Effector CD4-positive, alpha-beta T cell (primary cell): ENCODE data around the gene KCND3.

ENCODE experiments used
- DNase-seq: peaks from one replicate; pipeline ENCODE4 v3.0.0-alpha.2; 2020

The KCND3 gene

GRCh38 chr1:111988377-111988742, 1.1 kb downstream of the KCND3 start:
- no peak for DNase-seq

GRCh38 chr1:111987502-111987901, 2.0 kb downstream of the KCND3 start:
- DNase-seq, result no peak

GRCh38 chr1:111983500-111983899, 6.0 kb downstream of the KCND3 start:
- no peak for DNase-seq

DNA sequence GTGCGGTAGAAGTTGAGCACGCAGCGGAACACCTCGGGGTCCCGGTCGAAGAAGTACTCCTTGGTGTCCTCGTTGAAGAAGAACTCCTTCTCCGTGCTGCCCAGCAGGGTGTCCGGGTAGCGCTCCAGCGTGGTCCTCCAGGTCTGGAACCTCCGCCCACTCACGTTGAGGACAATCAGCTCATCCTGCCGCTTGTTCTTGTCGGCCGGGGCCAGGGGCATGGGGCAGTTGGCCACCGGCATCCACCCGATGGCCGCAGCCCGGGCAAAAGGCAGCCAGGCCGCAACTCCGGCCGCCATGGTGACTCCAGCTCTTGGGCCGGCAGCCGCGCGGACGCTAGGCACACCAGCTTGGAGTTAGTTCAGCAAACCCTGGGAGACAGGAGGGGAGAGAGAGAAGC, 7.0 kb downstream of the KCND3 start:
- no peak for DNase-seq

GRCh38 chr1:111981871-111982270, 7.6 kb downstream of the KCND3 start:
- no peak for DNase-seq

GRCh38 chr1:111981090-111981489, 8.4 kb downstream of the KCND3 start:
- DNase-seq, result no peak

DNA sequence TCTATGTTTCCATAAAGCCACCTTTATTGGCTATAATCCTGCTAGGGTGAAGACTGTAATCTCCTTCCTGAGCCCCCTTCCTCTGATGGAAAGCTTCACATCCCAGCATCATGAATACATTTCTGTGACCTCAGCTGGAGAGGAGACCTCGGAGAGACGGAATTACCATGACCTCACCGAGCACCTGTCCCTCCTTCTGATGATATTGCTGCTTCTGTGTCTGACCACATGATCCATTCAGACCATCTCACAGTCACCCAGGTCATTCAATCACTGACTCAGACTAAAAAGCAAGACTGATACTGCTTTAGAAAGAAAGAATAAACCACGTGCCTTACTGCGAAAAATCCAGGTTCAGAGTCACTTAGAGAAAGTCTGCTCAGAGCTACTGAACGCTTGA, 8.8 kb downstream of the KCND3 start:
- DNase-seq, result no peak

GRCh38 chr1:111978695-111979094, 10.8 kb downstream of the KCND3 start:
- DNase-seq, result no peak

GRCh38 chr1:111977378-111977777, 12.1 kb downstream of the KCND3 start:
- no peak for DNase-seq

DNA sequence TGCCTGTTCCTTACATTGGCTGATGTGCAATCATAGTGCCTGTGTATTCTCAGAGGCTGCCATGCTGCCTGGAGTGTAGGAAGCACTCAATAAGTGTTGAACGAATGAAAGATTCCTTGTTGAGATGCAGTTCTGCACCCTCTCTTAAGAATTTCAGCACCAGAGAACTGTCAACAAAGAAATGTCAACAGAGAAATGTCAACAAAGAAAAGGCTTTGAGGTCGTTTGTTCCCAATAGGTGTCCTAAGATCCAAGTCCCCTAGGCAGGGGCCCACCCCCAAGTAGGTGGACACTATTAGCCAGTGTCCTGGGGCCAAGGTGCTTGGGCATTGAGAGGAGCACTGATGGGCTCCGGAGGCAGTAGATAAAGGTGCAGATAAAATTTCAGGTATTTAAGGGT, 12.6 kb downstream of the KCND3 start:
- no peak for DNase-seq

DNA sequence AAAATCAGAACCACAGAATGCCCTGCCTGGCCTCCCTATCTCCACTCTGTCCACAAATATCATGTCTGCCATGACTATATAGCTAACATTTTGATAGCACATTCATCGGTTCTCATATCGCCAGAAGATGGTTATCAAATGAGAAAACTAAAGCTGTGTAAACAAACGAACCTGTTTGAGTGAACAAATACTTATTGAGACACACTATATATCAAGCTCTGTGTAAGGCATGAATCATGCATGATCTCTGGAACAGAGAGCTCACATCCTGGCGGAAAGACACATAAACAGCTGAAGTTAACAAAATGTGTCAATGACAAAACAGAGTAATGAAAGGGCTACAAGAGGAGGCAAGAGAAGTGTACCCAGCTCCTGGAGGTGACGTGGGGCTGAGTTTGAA, 13.1 kb downstream of the KCND3 start:
- DNase-seq, result no peak

DNA sequence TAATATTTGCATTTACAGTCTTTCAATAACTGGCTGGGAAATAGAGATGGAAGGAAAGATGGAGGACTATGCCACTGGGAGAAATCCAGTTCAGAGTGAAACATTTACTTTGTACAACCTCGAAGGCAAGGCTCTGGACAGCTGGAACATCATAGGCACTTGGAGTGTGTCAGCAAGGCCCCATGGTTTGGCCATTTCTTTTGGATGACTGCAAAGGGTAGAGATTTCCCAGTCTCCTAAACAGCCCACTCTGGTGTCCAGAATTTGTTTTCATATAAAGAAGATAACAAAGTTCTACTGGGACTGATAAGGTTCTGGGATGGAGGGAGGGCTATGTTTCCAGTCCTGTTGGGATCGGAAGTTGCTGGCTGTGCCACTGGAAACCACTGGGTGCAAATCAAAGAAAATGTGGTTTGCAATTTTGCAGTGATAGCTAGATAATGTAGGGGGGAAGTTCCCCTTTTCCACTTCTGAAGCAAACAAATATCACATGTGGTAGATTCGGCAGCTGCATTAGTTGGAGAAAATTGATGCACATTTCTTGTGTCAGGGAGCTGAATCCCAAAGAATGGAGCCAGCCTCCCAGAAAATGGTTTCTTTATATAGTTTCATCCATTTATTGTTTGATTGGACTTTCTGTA, 16.2 kb downstream of the KCND3 start:
- no peak for DNase-seq

DNA sequence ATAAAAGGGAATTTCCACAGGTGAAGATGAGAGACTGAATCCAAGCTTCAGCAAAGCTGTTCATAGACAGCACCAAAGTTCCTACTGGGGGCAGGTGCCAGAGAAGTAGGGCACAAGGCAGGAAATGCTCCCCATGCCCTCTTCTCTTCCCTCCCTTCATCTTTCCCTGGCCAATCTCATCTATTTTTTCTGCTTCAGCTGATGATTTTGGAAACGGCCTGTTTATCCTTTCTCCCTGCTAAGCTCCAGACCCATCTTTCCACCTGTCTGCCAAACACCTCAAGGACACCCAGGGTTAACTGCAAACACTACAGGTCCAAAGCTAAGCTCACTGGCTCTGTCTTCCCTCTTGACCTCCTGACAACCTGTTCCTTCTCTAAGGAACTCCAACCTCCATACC, 18.1 kb downstream of the KCND3 start:
- no peak for DNase-seq

DNA sequence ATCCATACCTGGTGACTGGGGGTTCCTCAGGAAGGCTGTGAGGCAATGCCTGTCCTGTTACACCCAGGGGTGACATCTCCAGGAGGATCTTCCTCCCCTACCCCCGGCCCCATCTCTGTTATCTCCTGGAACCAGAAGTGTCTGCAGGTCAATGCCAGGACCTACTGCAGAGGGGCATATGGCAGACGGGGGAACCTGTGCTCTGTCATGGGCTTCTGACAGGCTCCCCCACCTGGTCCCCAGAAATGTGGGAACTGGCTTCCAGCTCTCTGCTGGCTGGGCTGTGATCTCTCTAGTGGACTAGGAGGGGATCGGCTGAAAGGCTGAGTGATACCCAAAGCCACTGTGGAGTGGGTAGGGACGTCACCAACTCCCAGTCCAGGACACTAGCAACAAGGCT, 21.0 kb downstream of the KCND3 start:
- no peak for DNase-seq

- no peak for DNase-seq
Measured at GRCh38 chr1:111967886-111968285, 21.6 kb downstream of the KCND3 start.

GRCh38 chr1:111967067-111967690, 22.3 kb downstream of the KCND3 start:
- no peak for DNase-seq

DNA sequence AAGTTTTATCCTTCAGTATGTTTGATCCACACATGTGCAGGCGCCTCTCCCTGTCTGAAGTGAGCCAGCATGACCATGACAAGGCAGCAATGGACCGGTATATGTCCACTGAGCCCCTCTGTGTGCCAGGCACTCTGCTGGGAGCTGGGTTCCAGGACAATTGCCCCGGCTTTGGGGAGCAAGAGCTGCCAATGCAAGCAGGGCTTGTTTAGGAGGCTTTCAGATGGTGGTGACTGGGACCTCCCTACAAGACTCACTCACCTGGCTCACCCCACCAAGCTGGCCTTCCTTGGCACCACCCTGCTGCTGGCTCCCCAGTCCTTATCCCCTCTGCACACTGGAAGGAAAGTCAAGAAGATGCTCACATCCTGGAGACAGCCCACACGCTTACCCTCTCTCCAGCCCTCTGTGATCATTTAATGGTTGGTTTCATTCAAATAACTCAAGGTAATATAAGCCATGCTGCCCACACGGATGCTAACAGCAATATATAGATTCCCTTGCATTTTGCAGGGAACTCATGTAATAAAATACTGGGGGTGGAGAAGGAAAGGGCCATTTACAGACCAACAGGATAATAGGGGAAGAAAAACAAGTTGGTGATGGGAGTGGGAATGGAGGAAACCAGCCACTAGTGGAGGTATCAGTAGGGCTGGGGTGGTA, 23.6 kb downstream of the KCND3 start:
- no peak for DNase-seq

- no peak for DNase-seq
Measured at GRCh38 chr1:111963985-111964738, 25.3 kb downstream of the KCND3 start.

GRCh38 chr1:111961773-111962565, 27.5 kb downstream of the KCND3 start:
- no peak for DNase-seq

- DNase-seq, result no peak
Measured at GRCh38 chr1:111961016-111961415, 28.5 kb downstream of the KCND3 start.

DNA sequence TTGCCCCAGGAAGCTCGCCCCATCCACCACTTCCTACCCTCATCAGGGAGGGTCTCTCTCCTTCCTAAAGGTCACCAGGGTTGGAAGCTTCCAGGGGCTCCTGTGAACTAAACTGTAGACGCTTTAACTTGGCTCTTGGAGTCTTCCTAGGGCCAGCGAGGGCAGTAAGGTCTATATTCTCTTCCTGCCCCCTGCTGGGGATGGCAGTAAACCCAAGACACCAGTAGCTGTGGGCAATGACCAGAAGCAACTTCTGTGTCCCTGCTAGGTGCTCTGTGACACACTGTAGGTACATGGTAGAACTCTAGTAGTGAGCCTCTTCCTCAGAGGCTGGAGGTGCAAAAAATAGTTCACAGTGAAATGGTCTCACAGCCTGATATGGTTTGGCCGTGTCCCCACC, 30.0 kb downstream of the KCND3 start:
- DNase-seq, result no peak

GRCh38 chr1:111958851-111959250, 30.6 kb downstream of the KCND3 start:
- DNase-seq, result no peak

DNA sequence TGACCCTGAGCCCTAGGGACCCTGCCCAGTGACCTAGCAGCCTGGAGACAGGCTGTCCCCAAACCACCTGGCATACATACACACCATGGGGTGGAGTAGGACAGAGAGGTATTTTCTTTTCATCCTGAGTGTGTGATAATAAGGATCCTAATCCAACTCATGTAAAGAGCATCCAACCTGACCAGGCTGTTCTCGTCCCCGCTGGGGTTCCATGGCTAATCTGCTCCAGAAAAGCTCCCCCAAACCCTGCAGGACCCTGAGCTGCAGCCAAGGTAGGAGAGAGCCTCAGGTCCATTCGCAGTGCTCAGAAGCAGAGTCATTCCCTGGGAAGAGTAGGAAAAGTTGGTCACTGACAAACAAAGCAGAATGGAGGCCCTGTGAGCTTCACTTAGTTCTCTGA, 31.4 kb downstream of the KCND3 start:
- no peak for DNase-seq
